Lung (tissue), 12 donors: Measurements from ENCODE around the gene NAB2. TPM values are rescaled to one million over a fixed set of nuclear protein-coding genes. Genes with fewer than 3 reads are reported as not detected.
A peak's percentile ranks its signal among the peaks of the same experiment; 100 is the strongest.
"Not testable (repeated sequence)": the region's sequence is repeated elsewhere in the genome, so short reads cannot be mapped to it uniquely, and the experiment has no call there.

Experiments used
- ATAC-seq: fragments of 200-7000 bp; cut with Tn5 transposase; one replicate; pipeline ENCODE4 v1.9.1; 2020; ENCODE audit warnings: moderate number of reproducible peaks; ENCODE audit not compliant: insufficient read depth, low FRiP score
- DNase-seq, 3 donors: peaks; one replicate each; pipeline ENCODE4 v3.0.0-alpha.2; 2013 to 2017
- H3K27ac ChIP-seq, 2 donors: one replicate each; pipeline ENCODE4 v1.5.1; 2013; ENCODE audit warnings: mild to moderate bottlenecking in 2 of 2, moderate library complexity in 2 of 2, control low read depth in 1 of 2, inconsistent platforms in 1 of 2, low read depth in 1 of 2, low read length in 1 of 2
- H3K27me3 ChIP-seq, 3 donors: one replicate each; pipeline ENCODE4 v1.5.1; 2013; ENCODE audit warnings: low read length in 2 of 3; ENCODE audit not compliant: control insufficient read depth in 3 of 3, insufficient read depth in 3 of 3
- H3K36me3 ChIP-seq, 4 donors: one replicate each; pipeline ENCODE4 v1.5.1; 2013; ENCODE audit warnings: low read length in 4 of 4, mild to moderate bottlenecking in 1 of 4, moderate library complexity in 1 of 4; ENCODE audit not compliant: control insufficient read depth in 4 of 4, insufficient read depth in 4 of 4
- H3K4me1 ChIP-seq, 5 donors: one replicate each; pipeline ENCODE4 v1.5.1; 2013; ENCODE audit warnings: low read length in 5 of 5, mild to moderate bottlenecking in 2 of 5, moderate library complexity in 1 of 5; ENCODE audit not compliant: control insufficient read depth in 5 of 5, insufficient read depth in 5 of 5
- H3K4me3 ChIP-seq: one replicate; pipeline ENCODE4 v1.5.1; 2013; ENCODE audit warnings: mild to moderate bottlenecking, control low read depth, moderate library complexity
- H3K9ac ChIP-seq, 2 donors: one replicate each; pipeline ENCODE4 v1.5.1; 2013; ENCODE audit warnings: low read length in 2 of 2, control low read depth in 1 of 2; ENCODE audit not compliant: insufficient read depth in 1 of 2
- H3K9me3 ChIP-seq, 4 donors: one replicate each; pipeline ENCODE4 v1.5.1; 2013; ENCODE audit warnings: low read length in 3 of 4, mild to moderate bottlenecking in 1 of 4, moderate library complexity in 1 of 4; ENCODE audit not compliant: control insufficient read depth in 4 of 4, insufficient read depth in 3 of 4
- CTCF ChIP-seq: IDR thresholded peaks from 2 replicates; pipeline ENCODE4 v1.5.1; 2012; ENCODE audit warnings: mild to moderate bottlenecking; ENCODE audit errors: control extremely low read depth, extremely low read depth
- WGBS, 2 donors: extraction: QIAGEN DNeasy Blood & Tissue Kit; methylation state at CpG; one replicate each; pipeline ENCODE4 v1.1.7; 2013; 5-methylcytosine and 5-hydroxymethylcytosine counted together
- polyA plus RNA-seq, 2 donors: library from polyadenylated mRNA; stranded (reverse); fragments of 200-250 nt; gene quantifications; one replicate each; pipeline ENCODE4 v1.2.1, GENCODE V29; 2013
- total RNA-seq, 2 donors: library from RNA; depleted of rRNA in 1 of 2; stranded (reverse); fragments of >200 nt in 1 of 2; gene quantifications; one replicate each; pipeline ENCODE4 v1.2.1, GENCODE V29; 2014 to 2021
- donor health status: control.
- donor health status: control.
- donor health status: Bipolar disorder and iron deficiency.
- donor health status: healthy.
- donor health status: DM: yes; HTN: yes; CAD: no.

Gene NAB2
- total and polyA plus RNA-seq, 4 donors: 16.7 to 51.3 (median 38.9) TPM

- Histone ChIP-seq H3K9ac (no peak overlapping the region), H3K27ac (no peak overlapping the region), H3K4me3 (no peak overlapping the region), H3K27me3 (no peaks in the 10 kb centered on the region), H3K4me1 (peaks cover 0 to 10% (median 3%) of the 10 kb centered on the region in 5 donors), H3K9me3 (no peaks in the 10 kb centered on the region), H3K36me3 (no peaks in the 10 kb centered on the region)
- no peak for TF ChIP-seq CTCF
- 75 to 92% methylated on average over 5 of the region's 5 CpGs for WGBS, 2 donors
- DNase-seq: no peak
- ATAC-seq: no peak
Observed at GRCh38 chr12:57116580-57117281, 27.8 kb downstream of the NAB2 start.

- DNase-seq: peak in 1 of 3 donors; percentile 49
- H3K4me3 ChIP-seq: no peak overlapping the region
- 81 to 82% methylated on average over 1 of the region's 1 CpG for WGBS, 2 donors
- no peak overlapping the region for H3K9ac ChIP-seq
- H3K27me3 ChIP-seq: no peaks in the 10 kb centered on the region
- H3K36me3 ChIP-seq: no peaks in the 10 kb centered on the region
- H3K9me3 ChIP-seq: no peaks in the 10 kb centered on the region
- peak overlapping the region in 1 of 2 donors; percentile 46 for H3K27ac ChIP-seq
- peak; percentile 34 for ATAC-seq
- peaks cover 0 to 3% (median 0%) of the 10 kb centered on the region in 5 donors for H3K4me1 ChIP-seq
- no peak for TF ChIP-seq CTCF
Observed at GRCh38 chr12:57118711-57119271, 29.9 kb downstream of the NAB2 start.

GRCh38 chr12:57119294-57120085 lies 30.6 kb downstream of the NAB2 start:
- H3K9me3 ChIP-seq: no peaks in the 10 kb centered on the region
- no peak for TF ChIP-seq CTCF
- WGBS, 2 donors: 89 to 90% methylated on average over 5 of the region's 5 CpGs
- H3K4me3 ChIP-seq: no peak overlapping the region
- H3K4me1 ChIP-seq: peaks cover 0 to 3% (median 0%) of the 10 kb centered on the region in 5 donors
- H3K36me3 ChIP-seq: no peaks in the 10 kb centered on the region
- H3K27me3 ChIP-seq: no peaks in the 10 kb centered on the region
- no peak overlapping the region for H3K9ac ChIP-seq
- ATAC-seq (no peak), DNase-seq (no peak)
- H3K27ac ChIP-seq: peak overlapping the region in 1 of 2 donors; percentile 40

- not testable (repeated sequence) for H3K27ac ChIP-seq, ATAC-seq, H3K4me1 ChIP-seq, DNase-seq, H3K9me3 ChIP-seq, H3K4me3 ChIP-seq, H3K36me3 ChIP-seq, H3K9ac ChIP-seq, H3K27me3 ChIP-seq
- 92 to 99% methylated on average over 11 of the region's 11 CpGs for WGBS, 2 donors
Observed at GRCh38 chr12:57120718-57121117, 31.8 kb downstream of the NAB2 start.
